Activated CD4-positive, alpha-beta T cell treated with anti-CD3 and anti-CD28 coated beads for 48 hours (primary cell): ENCODE data around the gene DGKE.
A peak's percentile ranks its signal among the peaks of the same experiment; 100 is the strongest.

Experiments used
- DNase-seq: peaks from one replicate; pipeline ENCODE4 v3.0.0-alpha.2; 2020

DGKE gene

DNA sequence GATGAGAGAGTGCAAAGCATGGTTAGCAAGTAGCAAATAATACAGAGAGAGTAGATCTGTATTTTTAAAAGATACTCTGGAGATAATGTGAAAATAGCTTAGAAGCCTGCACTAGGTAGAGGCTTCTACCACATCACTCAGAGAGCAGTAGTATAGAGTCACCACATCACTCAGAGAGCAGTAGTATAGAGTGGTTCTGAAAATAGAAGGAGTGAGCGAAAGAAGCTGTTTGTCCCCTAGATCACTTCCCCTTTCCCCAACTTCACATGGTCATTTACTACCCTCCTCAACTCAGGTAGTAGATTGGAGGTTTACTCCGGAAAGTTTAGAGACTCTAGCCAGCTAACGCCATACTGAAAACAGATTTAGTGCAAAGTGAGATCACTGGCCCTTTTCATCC is 17.1 kb downstream of the DGKE start:
- DNase-seq, result no peak

- no peak for DNase-seq
Observed at GRCh38 chr17:56861899-56862298, 27.9 kb downstream of the DGKE start.

GRCh38 chr17:56863974-56864373 is 30.0 kb downstream of the DGKE start:
- no peak for DNase-seq

DNA sequence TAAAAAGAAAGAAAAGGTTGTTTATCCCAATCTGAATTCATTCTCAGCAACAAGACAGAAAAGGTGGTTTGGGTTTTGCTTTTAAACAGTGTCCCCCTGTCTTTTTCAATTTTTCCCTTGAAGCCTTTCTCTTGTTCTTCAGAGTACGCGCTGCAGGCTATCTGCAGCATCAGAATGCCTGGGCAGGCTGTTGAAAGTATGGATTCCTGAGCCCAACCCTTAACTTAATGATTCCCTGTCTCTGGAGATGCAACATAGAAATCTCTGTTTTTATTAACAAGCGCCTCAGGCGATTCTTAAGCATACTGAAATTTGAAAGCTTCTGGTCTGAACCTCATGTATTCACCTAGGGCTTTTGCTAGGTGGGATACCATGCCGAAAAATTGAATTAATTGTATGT is 32.1 kb downstream of the DGKE start:
- no peak for DNase-seq

- DNase-seq, result no peak
Observed at GRCh38 chr17:56866496-56866895, 32.5 kb downstream of the DGKE start.

DNA sequence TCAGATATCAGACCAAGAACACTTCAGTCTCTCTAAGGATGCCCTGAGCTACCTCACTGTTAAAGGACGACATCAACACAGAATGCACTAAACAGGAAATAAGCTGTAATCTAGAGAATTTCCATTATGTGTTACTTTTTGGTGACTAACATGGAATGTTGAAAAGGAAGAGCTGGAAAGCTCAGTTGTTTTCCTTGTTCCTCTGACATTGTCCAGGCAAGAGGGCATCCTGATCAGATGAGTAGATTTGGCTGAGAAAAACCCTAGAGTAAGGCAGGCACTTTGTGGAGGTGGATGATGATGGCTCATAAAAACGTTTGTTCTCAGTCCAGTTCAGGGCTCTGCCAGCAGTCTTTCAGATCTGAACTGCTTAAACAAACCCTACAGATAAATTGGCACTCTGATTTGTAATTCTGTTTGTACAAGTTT is 34.0 kb downstream of the DGKE start:
- DNase-seq, result no peak

DNA sequence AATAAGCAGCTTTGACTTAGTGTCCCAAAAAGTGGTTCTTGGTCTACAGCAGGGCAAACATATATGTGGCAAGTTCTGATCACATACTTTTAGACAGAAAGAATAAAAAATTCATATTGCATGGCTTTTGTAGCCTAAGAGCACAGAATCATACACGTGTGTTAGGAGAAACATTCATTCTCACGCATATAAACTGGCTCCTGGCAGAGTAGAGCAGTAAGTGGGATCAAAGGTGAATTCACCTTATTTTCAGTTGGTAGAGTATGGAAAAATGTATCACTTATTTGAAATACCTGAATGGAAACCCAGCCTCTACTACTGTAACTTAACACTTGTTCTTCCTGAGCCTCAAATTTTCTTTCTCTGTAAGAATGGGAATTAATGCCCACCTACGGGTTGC is 34.8 kb downstream of the DGKE start:
- no peak for DNase-seq

GRCh38 chr17:56870081-56870651 is 36.2 kb downstream of the DGKE start:
- no peak for DNase-seq

DNA sequence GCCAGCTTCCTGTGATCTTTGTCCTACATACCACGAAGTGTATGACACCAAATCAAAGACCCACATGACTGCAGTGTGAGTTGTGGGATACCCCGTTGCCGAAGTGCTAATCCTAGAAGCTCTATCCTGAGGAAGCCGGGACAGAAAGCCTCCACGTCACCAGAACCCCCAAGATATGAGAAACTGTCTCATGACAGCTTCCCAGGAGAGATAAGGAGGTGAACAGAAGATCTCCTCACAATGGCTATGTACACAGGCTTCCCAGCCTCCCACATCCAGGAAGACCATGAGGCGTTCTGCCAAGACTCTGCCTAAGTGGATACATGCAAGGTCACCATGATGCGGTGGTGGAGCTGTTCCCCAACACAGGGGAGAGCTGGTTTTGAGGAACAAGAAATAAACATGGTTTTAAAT is 42.8 kb downstream of the DGKE start:
- no peak for DNase-seq

GRCh38 chr17:56879280-56879679 is 45.3 kb downstream of the DGKE start:
- DNase-seq, result no peak

DNA sequence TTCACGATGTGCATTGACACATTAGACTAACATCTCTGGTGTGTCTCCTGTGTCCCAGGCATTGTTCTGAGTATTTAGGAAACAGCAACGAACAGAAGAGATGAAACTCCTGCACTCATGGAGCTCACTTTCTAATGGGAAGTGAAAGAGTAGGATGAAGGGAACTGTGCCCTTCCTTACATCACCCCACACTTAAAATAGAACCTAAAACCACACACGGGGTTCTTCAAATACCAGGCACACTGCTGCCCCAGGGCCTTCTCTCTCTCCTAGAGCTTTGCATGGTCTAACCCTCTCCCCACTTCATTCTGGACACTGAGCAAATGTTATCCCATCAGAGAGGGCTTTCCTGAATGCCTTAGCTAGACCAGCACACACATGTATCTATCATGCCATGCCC is 46.2 kb downstream of the DGKE start:
- no peak for DNase-seq

- no peak for DNase-seq
Observed at GRCh38 chr17:56880571-56880970, 46.6 kb downstream of the DGKE start.

GRCh38 chr17:56881685-56882295 is 47.8 kb downstream of the DGKE start:
- DNase-seq, result no peak

GRCh38 chr17:56883616-56884015 is 49.7 kb downstream of the DGKE start:
- DNase-seq, result no peak

DNA sequence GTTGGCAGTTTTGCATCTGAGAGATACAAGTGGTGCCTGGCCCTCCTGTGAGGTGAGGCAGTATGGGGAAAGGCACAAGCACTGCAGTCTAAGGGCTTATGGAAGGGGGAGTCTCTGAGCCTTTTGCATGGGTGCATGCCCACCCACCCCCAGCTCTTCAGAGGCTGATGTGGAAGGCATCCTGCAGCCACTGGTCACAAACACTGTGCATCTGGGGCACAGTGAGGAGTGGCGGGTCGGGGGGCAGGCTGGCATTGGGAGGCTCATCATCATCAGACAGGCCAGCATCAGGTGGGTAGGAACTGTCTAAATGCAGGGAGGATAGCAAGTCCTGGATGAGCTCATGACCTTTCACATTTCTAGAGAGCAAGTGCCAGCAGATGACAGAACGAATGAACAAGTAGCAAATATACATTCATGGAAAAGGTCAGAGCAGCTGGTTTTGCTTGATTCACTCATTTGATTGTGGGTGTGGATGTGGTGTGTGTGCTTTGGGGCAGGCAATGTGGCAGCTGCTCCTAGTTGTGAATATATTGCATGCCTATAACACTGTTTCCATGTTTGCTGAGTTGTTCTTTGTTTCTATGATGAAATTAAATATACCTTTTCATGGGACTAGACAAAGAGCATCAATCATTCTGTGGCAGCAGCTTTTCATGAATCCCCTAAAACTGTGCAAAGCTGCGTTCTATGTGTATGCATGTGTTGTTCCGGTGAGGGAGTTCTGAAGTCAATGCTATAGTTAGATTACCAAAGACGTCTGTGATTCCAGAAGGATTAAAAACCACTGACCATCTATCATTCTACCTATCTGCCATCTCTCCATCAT is 50.7 kb downstream of the DGKE start:
- DNase-seq, result no peak

- no peak for DNase-seq
Observed at GRCh38 chr17:56885312-56885657, 51.3 kb downstream of the DGKE start.

- DNase-seq, result no peak
Observed at GRCh38 chr17:56886288-56886731, 52.4 kb downstream of the DGKE start.

DNA sequence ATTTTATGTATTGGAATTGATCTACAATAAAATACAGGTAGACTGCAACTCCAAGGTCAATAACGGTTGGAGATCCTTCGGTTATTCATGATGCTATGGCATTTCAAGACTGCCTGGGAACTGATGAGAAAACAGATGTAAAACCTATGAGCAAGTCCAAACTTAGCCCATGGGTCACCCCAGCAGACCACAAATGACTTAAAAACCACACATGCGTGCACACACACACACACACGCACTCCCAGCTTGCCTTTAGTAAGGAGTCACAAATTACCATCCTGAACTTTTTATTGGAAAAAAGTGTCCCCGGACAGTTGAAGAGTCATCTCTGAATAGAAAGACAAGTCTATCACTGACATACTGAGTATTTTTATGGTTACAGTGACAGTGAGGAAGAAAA is 53.2 kb downstream of the DGKE start:
- DNase-seq, result no peak

- DNase-seq, result no peak
Observed at GRCh38 chr17:56887552-56888467, 53.9 kb downstream of the DGKE start.

DNA sequence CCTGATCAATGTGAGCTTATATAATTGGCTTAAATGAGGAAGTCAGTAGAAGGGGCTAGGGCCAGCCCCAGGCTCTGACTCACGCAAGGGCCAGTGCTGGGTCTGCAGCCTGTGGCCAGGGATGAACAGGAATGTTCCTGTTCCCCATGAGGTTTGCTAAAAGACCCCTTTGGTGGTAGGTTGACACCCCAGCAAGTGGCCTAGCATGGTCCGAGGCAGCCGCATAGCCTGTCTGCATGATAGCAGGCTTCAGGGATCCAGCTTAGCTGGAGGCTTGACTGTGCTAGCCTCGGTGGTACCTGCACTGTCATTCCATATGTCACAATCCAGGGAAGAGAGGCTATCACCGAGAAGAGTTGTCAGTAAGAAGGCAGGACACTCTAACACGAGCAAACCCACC is 56.4 kb downstream of the DGKE start:
- DNase-seq, result no peak

GRCh38 chr17:56890906-56891674 is 57.1 kb downstream of the DGKE start:
- DNase-seq, result no peak

DNA sequence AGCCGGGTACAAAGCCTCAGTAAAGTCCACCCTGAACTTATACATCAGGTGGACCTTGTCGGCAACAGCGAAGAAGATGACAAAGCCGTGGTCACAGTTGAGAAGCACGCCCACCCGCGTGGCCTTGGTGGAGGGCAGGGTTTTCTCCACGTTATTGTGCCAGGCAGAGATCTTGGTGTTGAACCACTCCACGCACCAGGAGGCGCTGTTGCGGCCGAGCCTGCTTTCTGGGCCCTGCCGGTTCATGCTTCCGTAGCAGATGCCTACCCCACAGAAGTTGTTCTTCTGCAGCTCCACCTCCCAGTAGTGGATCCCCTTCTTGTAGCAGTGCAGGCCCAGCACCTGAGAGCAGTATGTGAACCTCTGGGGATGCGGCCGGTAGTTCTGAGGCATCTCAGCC is 57.8 kb downstream of the DGKE start:
- peak; percentile 74 for DNase-seq
